Right ventricle myocardium inferior (tissue), 1 donor: ENCODE measurements around the gene ABHD18. TPM values are rescaled to one million over a fixed set of nuclear protein-coding genes. Genes with fewer than 3 reads are reported as not detected.
A peak's percentile ranks its signal among the peaks of the same experiment; 100 is the strongest.
"Not testable (repeated sequence)": the region's sequence is repeated elsewhere in the genome, so short reads cannot be mapped to it uniquely, and the experiment has no call there.

ENCODE experiments used
- ATAC-seq: fragments of 200-7000 bp; cut with Tn5 transposase; one replicate; pipeline ENCODE4 v1.9.1; 2020; ENCODE audit warnings: mild to moderate bottlenecking, moderate library complexity
- DNase-seq: peaks from one replicate; pipeline ENCODE4 v3.0.0; 2021; ENCODE audit errors: missing footprints
- intact Hi-C: fragments of 100-400 bp; cut with DNase I; formaldehyde crosslinking; loops from one replicate; pipeline ENCODE4 v1.11.0; 2022
- total RNA-seq: library from RNA; stranded (reverse); fragmentation: NEBNext Ultra II Directional; extraction: Animal tissue kit (Norgen Biotek cat#: 25700); gene quantifications from one replicate; pipeline ENCODE4 v1.2.1, GENCODE V29; 2021
- donor health status: DM: no; HTN: yes; CAD: no; lungs with severe emphysema.

Gene ABHD18
- total RNA-seq, 1 donor from 2014 or later, result 11.5 TPM

DNA sequence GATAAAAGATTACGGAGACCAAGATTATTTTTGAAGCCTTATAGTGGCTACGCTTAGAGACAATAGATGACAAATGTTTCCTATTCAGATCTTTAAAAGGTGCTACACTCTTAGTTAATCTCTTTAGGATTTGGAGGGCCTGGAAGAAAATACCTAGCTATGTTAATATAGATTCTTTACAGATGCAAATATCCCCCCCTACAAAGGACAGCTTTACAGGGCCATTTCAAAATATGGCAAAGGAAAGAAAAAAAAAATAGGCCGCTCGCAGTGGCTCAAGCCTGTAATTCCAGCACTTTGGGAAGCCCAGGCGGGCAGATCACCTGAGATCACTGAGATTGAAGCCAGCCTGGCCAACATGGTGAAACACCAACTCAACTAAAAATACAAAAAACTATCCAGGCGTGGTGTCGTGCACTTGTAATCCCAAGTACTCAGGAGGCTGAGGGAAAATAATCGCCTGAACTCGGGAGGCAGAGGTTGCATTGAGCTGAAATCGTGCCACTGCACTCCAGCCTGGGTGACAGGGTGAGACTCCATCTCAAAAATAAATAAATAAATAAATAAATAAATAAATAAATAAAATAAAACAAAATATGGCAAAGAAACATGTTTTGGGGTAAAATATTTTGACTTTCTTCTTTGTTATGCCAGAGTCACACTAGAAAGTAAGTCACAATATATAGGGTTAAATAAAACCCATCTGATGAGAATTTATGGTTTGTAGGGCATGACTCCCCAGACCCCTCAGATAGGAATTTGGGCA lies 90.4 kb downstream of the ABHD18 start:
- intact Hi-C loops, ATAC-seq, DNase-seq: not testable (repeated sequence)

- intact Hi-C loops, result no loop called here
- ATAC-seq, result no peak
Observed at GRCh38 chr4:128056396-128056795, 91.2 kb downstream of the ABHD18 start.

GRCh38 chr4:128060121-128060698 lies 95.0 kb downstream of the ABHD18 start:
- no peak for ATAC-seq
- intact Hi-C loops, result loop anchor here (2.0 to 10.0 kb wide), 3 partner anchors 93 to 275 kb away; partner anchors contain the start of genes ABHD18, HSPA4L, MFSD8 and PLK4
- DNase-seq, result no peak

More at GRCh38 chr4:128056396-128056795, 91.2 kb downstream of the ABHD18 start:
- no peak for DNase-seq

DNA sequence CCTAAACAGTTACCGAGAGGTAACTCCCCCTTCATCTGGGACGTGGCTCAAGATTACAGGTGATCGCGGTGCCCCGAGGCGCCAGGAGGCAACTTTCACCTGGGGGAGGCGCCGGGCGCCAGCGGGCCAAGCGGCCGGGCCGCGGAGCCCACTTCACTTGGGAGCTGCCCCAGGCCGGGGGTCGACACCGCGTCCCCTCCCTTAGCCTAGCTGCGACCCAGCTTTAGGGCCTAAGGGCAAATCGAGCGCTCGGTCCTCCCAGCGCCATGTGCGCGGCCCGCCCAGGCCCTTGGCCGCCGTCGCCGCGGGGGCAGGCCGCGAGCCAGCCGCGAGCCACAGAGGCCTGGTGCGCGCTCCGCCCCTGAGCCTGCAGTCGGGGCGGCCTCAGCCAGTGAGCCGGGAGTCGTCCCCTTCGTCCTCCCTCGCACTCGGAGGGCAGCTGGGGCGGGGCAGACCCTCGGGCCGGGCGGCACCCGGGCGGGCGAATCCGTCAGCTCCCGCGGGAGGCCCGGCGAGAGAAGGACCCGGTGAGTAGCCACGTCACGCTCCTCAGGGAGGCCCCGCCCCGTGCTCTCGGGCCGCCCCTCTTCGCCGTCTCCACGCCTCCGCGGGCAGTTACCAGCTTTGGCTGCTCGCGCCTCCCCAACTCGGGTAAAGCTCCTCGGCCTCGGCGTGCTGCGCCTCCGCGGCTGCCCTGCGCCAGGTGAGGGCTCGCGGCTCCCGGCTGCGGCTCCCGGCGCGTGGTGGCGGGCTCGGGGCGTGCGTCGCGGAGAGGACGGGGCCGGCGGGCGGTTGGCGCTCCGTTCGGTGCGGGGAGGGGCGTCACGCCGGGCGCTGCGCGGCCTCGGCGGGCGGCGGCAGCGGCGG lies 95.7 kb downstream of the ABHD18 start, which contains the start of gene LARP1B:
LARP1B (plus strand) TSS at position 614 of the 867 bp plus-strand sequence. CDS start 13,640 bp downstream, outside the sequence.
- intact Hi-C loops, result loop anchor here (2.0 to 10.0 kb wide), 3 partner anchors 94 to 276 kb away; partner anchors contain the start of genes ABHD18, HSPA4L, MFSD8 and PLK4
- peak; percentile 97 for DNase-seq
- ATAC-seq, result peak; percentile 97

DNA sequence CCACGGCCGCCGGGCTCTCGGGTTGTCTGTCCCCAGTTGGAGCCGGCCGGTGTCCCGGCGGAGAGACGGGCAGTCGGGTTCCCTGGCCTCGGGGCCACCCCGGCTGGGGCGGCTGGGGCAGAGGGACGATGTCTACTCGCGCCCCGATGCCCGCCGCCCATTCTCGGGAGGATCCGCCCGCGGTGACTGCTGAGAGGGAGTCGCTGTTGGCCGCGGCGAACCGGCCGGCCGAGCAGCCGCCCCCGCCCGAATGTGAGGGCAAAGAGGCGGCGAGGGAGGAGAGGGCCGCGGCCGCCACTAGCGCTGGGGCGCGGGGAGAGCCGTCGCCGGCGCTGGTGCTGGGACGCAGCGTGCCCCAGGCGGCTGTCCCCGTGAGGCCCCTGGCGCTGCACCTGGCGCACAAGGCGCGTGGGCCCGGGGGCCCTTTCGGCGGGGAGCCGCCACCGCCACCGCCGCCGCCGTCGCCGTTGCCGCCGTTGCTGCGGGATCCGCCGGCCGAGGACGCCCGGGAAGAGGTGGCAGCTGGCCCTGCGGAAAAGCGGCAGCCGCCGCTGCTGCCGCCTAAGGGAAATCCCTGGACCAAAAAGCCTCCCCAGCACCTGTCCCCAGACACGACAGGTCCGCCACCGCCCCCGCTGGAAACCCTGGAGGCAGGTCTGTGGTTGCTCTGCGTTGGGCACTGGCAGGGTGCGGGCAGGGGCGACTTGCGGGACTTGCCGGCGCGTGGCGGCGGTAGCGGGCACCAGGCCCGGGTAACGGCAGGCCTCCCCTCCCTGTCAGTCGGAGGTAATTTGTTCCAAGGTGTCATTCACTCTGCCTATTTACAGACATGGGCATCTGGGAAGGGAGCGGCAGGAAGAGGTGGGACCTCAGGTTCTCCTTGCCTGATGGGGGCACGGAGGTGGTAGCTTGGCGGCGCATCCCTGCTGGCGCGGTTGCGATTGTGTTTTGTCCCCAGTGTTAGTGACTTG lies 96.6 kb downstream of the ABHD18 start:
- intact Hi-C loops, result loop anchor here (2.0 to 10.0 kb wide), 3 partner anchors 95 to 277 kb away; partner anchors contain the start of genes ABHD18, HSPA4L, MFSD8 and PLK4
- DNase-seq, result peak; percentile 79
- peak; percentile 20 for ATAC-seq

- DNase-seq, ATAC-seq: not testable (repeated sequence)
Observed at GRCh38 chr4:128066453-128066820, 101.2 kb downstream of the ABHD18 start.

GRCh38 chr4:128068918-128069317 lies 103.7 kb downstream of the ABHD18 start:
- intact Hi-C loops, result loop anchor here (10.0 kb wide), 1 partner anchor 284 kb away; the partner anchor contains the start of gene HSPA4L
- no peak for DNase-seq

More at GRCh38 chr4:128066453-128066820, 101.2 kb downstream of the ABHD18 start:
- intact Hi-C loops, result loop anchor here (10.0 kb wide), 1 partner anchor 282 kb away; the partner anchor contains the start of gene HSPA4L

DNA sequence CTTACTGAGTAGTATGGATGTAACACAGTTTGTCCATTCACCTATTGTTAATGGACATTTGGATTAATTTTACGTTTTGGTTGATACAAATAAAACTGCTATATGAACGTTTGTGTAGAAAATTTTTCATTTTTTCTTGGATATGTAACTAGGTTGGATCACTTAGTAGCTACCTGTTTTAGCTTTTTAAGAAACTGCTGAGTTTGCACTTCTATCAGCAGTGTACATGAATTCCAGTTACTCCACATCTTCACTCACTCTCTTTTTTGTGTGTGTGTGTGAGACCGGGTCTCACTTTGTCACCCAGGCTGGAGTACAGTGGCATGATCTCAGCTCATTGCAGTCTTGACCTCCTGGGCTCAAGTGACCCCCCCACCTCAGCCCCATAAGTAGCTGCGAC lies 111.3 kb downstream of the ABHD18 start:
- ATAC-seq (no peak), DNase-seq (no peak)
- intact Hi-C loops, result no loop called here

More at GRCh38 chr4:128068918-128069317, 103.7 kb downstream of the ABHD18 start:
- ATAC-seq, result no peak

Other genes with a start within 250 kb of the ABHD18 start
- not detected for gene SLC25A31, start 235.0 kb upstream of the ABHD18 start, total RNA-seq
- 6.2 TPM for gene HSPA4L, start 183.1 kb upstream of the ABHD18 start, total RNA-seq
- gene PLK4, start 84.5 kb upstream of the ABHD18 start, total RNA-seq, result 1.1 TPM
- gene MFSD8, start 233 bp upstream of the ABHD18 start, total RNA-seq, result 6.1 TPM
- gene LARP1B, start 95.9 kb downstream of the ABHD18 start, total RNA-seq, result 15.4 TPM